Ishikawa (cell line): Measurements from ENCODE around the gene RUNX1.

Experiments
- CEBPB ChIP-seq: IDR thresholded peaks from 2 replicates; pipeline ENCODE4 v1.6.1; 2012
- CREB1 ChIP-seq: IDR thresholded peaks from 2 replicates; pipeline ENCODE4 v1.6.1; 2012; ENCODE audit warnings: low read depth
- EGR1 ChIP-seq: IDR thresholded peaks from 2 replicates; pipeline ENCODE4 v1.6.1; 2012
- EP300 ChIP-seq: IDR thresholded peaks from 2 replicates; pipeline ENCODE4 v1.6.1; 2012; ENCODE audit warnings: borderline replicate concordance
- FOXM1 ChIP-seq: IDR thresholded peaks from 2 replicates; pipeline ENCODE4 v1.6.1; 2012; ENCODE audit warnings: low read depth, borderline replicate concordance
- NFIC ChIP-seq: IDR thresholded peaks from 2 replicates; pipeline ENCODE4 v1.6.1; 2012
- RAD21 ChIP-seq: IDR thresholded peaks from 2 replicates; pipeline ENCODE4 v1.6.1; 2012; ENCODE audit warnings: low read depth
- TAF1 ChIP-seq: IDR thresholded peaks from 2 replicates; pipeline ENCODE4 v1.6.1; 2012; ENCODE audit warnings: low read depth, mild to moderate bottlenecking
- TCF12 ChIP-seq: IDR thresholded peaks from 2 replicates; pipeline ENCODE4 v1.6.1; 2012; ENCODE audit warnings: low read depth
- TEAD4 ChIP-seq: IDR thresholded peaks from 2 replicates; pipeline ENCODE4 v1.6.1; 2012
- YY1 ChIP-seq: IDR thresholded peaks from 2 replicates; pipeline ENCODE4 v1.6.1; 2012; ENCODE audit warnings: low read depth
- ZBTB7A ChIP-seq: IDR thresholded peaks from 2 replicates; pipeline ENCODE4 v1.6.1; 2012; ENCODE audit warnings: low read depth
- TF ChIP-seq, protein P1 (sequence below): IDR thresholded peaks from 2 replicates; pipeline ENCODE4 v1.6.1; 2012
- TF ChIP-seq, protein P2 (sequence below): IDR thresholded peaks from 2 replicates; pipeline ENCODE4 v1.6.1; 2012
- TF ChIP-seq, protein P3 (sequence below): IDR thresholded peaks from 2 replicates; pipeline ENCODE4 v1.6.1; 2012; ENCODE audit warnings: low read depth, mild to moderate bottlenecking

The RUNX1 gene

DNA sequence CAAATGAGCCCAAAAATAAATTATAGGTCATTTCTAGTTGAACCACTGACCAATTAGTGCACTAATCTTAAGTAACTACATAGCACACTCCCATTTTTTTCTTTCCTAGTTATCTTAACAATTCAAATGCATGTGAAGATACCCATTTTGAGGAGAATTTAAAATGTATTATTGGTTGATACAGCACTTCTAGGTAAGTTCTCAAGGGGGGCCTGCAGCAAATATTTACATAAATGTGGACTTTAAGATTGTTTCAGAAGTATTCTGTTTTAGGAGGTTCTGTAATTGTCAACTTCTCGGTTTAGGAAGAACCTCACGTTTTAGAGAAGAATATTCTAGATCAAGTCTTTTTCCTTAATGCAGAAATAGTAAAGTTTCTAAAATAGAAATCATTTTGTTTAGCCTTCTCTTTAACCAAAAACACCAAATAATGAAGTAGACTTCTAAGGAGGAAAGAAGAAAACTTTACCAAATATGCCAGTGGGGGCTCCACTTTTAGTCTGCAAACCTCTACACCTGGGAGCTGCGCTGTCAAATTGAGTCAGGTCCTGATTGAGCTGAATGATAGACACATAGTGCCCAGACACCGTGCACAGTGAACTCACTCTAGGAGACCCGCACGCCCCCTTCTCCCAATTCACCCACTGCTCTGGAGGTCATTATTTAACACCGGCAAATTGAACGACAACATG lies 144.4 kb downstream of the RUNX1 start:
- no peak for TF ChIP-seq RAD21
- no peak for TF ChIP-seq FOXM1
- TF ChIP-seq, protein P1, sequence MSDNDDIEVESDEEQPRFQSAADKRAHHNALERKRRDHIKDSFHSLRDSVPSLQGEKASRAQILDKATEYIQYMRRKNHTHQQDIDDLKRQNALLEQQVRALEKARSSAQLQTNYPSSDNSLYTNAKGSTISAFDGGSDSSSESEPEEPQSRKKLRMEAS: no peak
- no peak for TF ChIP-seq TCF12
- TF ChIP-seq, protein P2, sequence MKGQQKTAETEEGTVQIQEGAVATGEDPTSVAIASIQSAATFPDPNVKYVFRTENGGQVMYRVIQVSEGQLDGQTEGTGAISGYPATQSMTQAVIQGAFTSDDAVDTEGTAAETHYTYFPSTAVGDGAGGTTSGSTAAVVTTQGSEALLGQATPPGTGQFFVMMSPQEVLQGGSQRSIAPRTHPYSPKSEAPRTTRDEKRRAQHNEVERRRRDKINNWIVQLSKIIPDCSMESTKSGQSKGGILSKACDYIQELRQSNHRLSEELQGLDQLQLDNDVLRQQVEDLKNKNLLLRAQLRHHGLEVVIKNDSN: no peak
- TF ChIP-seq CREB1: no peak
- no peak for TF ChIP-seq EGR1
- no peak for TF ChIP-seq TEAD4
- no peak for TF ChIP-seq EP300
- no peak for TF ChIP-seq NFIC
- TF ChIP-seq ZBTB7A: no peak
- TF ChIP-seq YY1: no peak
- TF ChIP-seq TAF1: no peak
- TF ChIP-seq CEBPB: no peak

DNA sequence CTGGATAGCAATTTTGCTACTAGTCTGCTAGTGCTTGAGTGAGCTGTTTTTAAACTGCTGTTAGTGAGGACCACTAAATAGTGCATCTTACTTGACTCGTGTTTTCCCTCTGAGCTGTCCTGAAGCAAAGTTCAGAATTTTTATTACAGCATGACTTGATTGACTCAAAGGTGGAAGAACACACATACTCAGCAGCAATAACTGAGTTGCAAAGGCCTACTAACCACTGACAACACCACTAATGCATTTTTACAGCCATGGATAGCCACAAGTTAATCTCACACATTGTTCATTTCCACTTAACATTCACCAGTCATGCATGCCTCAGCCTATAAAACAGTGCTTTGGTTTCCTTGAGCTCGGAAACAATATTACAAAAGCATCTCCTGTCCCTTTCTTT lies 148.7 kb downstream of the RUNX1 start:
- TF ChIP-seq TEAD4 (no peak), RAD21 (no peak), YY1 (no peak)

DNA sequence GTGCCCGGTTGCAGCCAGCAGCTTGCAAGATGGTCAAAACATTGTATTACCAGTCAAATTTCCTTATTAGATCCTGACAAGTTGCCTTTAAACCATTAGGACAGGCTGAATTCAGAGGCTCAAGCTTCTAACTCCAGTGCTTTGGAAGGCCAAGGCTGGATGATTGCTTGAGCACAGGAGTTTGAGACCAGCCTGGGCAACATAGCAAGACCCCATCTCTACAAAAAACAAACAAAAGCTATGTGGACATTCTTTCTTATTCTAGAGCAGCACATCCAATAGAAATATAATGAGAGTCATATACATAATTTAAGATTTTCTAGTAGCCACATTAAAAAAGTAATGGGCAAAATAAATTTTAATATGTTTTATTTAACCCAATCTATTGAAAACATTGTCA lies 149.3 kb downstream of the RUNX1 start:
- TF ChIP-seq FOXM1: no peak
- TF ChIP-seq, protein P3, sequence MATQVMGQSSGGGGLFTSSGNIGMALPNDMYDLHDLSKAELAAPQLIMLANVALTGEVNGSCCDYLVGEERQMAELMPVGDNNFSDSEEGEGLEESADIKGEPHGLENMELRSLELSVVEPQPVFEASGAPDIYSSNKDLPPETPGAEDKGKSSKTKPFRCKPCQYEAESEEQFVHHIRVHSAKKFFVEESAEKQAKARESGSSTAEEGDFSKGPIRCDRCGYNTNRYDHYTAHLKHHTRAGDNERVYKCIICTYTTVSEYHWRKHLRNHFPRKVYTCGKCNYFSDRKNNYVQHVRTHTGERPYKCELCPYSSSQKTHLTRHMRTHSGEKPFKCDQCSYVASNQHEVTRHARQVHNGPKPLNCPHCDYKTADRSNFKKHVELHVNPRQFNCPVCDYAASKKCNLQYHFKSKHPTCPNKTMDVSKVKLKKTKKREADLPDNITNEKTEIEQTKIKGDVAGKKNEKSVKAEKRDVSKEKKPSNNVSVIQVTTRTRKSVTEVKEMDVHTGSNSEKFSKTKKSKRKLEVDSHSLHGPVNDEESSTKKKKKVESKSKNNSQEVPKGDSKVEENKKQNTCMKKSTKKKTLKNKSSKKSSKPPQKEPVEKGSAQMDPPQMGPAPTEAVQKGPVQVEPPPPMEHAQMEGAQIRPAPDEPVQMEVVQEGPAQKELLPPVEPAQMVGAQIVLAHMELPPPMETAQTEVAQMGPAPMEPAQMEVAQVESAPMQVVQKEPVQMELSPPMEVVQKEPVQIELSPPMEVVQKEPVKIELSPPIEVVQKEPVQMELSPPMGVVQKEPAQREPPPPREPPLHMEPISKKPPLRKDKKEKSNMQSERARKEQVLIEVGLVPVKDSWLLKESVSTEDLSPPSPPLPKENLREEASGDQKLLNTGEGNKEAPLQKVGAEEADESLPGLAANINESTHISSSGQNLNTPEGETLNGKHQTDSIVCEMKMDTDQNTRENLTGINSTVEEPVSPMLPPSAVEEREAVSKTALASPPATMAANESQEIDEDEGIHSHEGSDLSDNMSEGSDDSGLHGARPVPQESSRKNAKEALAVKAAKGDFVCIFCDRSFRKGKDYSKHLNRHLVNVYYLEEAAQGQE: no peak

DNA sequence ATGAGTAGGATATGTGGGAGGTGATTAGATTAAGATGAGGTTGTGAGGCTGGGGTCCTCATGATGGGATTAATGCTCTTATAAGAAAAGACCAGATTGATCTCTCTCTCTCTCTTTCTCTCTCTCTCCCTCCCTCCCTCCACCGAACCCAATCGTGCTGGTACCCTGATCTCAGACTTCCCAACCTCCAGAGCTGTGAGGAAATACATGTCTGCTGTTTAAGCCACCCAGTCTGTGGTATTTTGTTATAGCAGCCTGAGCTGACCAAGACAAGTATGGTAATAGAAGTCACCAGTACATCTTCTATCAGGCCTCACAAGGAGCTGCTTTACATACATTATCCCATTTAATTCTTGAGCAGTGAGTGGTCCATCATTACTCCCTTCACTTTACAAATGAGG lies 149.8 kb downstream of the RUNX1 start:
- no peak for TF ChIP-seq EP300
- no peak for TF ChIP-seq TEAD4
- TF ChIP-seq, protein P1: no peak

DNA sequence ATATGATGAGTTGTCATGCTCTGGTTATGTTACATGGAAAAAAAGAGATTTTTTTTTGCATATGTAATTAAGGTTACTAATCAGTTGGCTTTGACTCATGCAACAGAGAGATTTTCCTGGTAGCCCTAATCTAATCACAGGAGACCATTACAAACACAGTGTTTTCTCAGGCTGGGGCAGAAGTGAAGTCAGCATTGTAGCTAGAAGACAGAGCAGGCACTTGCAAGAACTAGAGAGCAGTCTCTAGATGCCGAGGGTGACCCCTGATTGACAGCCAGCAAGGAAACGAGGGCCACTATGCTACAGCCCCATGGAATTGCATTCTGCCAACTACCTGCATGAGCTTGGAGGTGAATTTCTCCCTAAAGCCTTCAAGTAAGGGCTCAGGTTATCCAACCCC lies 151.3 kb downstream of the RUNX1 start:
- TF ChIP-seq EP300 (no peak), TCF12 (no peak), TEAD4 (no peak), YY1 (no peak), CEBPB (no peak), ZBTB7A (no peak), EGR1 (no peak), RAD21 (no peak), FOXM1 (no peak)
- TF ChIP-seq, protein P1: no peak
- TF ChIP-seq, protein P3: no peak

DNA sequence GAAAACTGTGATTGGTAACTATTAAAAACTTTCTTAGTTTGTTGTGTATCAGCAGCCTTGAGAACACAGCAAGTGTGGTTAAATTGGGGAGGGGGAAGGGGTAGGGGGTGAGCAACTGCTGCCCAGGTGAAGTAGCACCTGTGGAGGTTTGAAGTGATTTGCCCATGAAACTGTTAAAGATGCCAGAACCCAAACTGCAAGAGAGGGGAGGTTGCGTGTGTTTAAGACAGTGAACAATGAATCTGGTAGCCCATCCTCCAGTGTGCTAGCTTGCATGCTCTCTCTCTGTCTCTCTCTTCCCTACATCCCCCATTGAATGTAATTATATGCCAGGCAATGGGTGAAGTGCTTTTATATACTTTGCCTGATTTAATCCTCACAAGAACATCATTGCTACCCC lies 154.7 kb downstream of the RUNX1 start:
- TF ChIP-seq, protein P1: no peak
- TF ChIP-seq NFIC (no peak), YY1 (no peak), TCF12 (no peak)

DNA sequence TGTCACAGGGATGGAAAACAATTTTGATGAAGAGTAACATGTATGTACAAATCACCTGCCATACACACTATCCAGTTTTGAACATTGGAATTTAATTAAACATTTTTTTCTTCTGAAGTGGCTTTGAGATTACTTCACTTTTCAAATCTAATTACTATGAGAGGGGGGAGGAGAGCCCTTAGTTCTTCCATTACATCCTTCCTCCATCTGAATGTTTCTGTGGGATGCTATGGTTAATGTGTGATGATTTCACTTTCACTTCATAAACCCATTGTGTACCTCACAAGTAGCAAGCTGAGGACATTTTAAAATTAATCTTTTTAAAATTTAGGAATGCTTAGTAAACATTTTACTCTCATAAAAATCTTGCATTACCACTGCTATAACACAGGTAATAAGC lies 156.9 kb downstream of the RUNX1 start:
- TF ChIP-seq FOXM1 (no peak), TEAD4 (no peak), YY1 (no peak), CREB1 (no peak), CEBPB (no peak), TAF1 (no peak), ZBTB7A (no peak), TCF12 (no peak), EP300 (no peak)
- TF ChIP-seq, protein P2: no peak
- TF ChIP-seq, protein P3: no peak
- TF ChIP-seq, protein P1: no peak
